Measurements from ENCODE around the gene VTI1A. TPM values are rescaled to one million over a fixed set of nuclear protein-coding genes. Genes with fewer than 3 reads are reported as not detected.

The VTI1A gene
- total and polyA plus RNA-seq, 2 experiments from 2014 or later = 26.8 to 31.0 TPM

DNA sequence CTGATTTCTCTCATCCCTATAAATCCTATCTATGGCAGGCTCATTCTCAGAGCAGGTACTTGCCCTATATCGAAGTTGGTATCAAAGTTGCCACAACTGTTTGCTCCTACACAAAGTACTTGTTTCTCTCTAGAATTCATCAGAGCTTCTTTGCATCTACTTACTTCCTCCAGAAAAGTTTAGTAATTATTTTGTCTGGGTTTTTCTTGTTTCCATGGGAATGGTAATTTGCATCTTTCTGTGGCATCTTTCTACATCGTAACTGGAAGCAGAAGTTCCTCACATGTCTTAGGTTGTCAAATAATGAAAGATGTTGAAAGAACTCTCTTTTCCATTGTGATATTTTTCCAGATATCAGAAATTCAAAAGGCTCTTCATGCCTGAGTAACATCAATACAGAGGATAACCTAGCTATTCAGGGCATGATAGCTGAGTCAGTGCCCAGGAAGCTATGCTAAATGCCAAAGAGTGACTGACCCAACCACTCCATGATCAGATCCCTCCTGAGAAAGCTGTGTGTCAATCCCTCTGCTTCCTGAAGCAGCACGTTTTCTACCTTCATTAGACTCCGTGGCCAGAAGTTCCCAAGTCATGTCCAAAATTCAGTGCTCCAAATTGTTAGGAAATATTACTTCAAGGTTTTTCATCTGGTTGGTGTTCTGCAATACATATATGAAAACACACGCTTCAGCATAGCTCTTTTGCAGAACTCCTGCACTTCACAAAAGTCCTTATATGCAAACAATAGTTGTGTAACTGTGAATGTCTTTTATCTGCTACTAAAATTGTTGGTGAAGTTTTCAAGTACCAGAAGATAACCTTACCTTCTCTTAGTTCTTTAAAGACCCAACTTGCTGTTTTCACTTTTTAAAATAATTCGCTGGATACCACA, 216.5 kb downstream of the VTI1A start:
- no peaks in the 10 kb centered on the region for H3K9me2 ChIP-seq (ENCODE audit: insufficient read depth)
- no peaks in the 10 kb centered on the region for H3K36me3 ChIP-seq (ENCODE audit: insufficient read depth)
- no peak overlapping the region for H3K4me3 Mint-ChIP-seq
- H3K27ac ChIP-seq (ENCODE audit: low read depth) = no peak overlapping the region
- peaks cover 13% of the 10 kb centered on the region for H3K4me1 Mint-ChIP-seq
- no peaks in the 10 kb centered on the region for H3K27me3 ChIP-seq (ENCODE audit: insufficient read depth)
- DNase-seq (ENCODE audit: low spot score) = no peak
- H3K27me3 Mint-ChIP-seq (ENCODE audit: insufficient read depth, low read depth, poor library complexity) = no peaks in the 10 kb centered on the region
- H3K36me3 Mint-ChIP-seq (ENCODE audit: low read depth) = peaks cover 11% of the 10 kb centered on the region; the same call in 2 of the 3 replicates
- no peak for TF ChIP-seq POLR2AphosphoS5 (IDR thresholded peaks at IDR 0.05; ENCODE audit: low read depth)
- no peak for TF ChIP-seq ZNF331 (CRISPR knock-in tag; IDR thresholded peaks at IDR 0.05; ENCODE audit: low read depth)
- TF ChIP-seq STAT1 (IDR thresholded peaks at IDR 0.05; ENCODE audit: unreplicated experiment) = no peak
- TF ChIP-seq JUNB (IDR thresholded peaks at IDR 0.05; ENCODE audit: unreplicated experiment) = no peak
- no peaks in the 10 kb centered on the region for H4K20me1 ChIP-seq (replicated peaks; ENCODE audit: insufficient read depth)
- no peak overlapping the region for H3K27ac Mint-ChIP-seq
- no peak overlapping the region for H2AFZ ChIP-seq
- no peaks in the 10 kb centered on the region for H3F3A ChIP-seq (replicated peaks; ENCODE audit: low read depth)
- peaks cover 10% of the 10 kb centered on the region; the same call in 1 of the 2 replicates for H3K4me1 ChIP-seq (ENCODE audit: insufficient read depth)
- ATAC-seq = no peak
- H3K9me3 Mint-ChIP-seq = peaks cover 9% of the 10 kb centered on the region; the same call in 2 of the 3 replicates
- no peak overlapping the region for H3K4me2 ChIP-seq
- no peaks in the 10 kb centered on the region for H3K79me2 ChIP-seq (replicated peaks; ENCODE audit: insufficient read depth)
- H3K4me3 ChIP-seq = no peak overlapping the region

DNA sequence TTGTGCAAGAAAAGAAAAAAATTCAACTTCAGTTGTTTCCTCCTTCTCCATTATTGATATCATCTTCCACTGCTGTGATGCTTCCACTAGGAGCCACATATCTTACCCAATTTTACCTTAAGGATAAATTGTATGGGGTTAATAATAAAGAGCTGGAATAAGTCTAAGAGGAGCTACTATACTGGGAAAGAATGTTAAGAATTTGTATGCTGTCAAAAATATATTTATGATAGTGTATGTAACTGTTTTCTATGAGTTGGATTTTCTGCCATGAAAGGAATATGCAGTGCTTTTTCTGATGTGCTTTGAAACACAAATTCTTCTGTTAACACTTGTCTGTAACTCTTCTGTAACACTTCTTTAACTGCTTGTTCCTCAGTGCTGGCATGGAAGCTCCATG, 219.1 kb downstream of the VTI1A start:
- peaks cover 11% of the 10 kb centered on the region; the same call in 2 of the 3 replicates for H3K36me3 Mint-ChIP-seq (ENCODE audit: low read depth)
- TF ChIP-seq POLR2AphosphoS5 (IDR thresholded peaks at IDR 0.05; ENCODE audit: low read depth) (no peak), NANOG (IDR thresholded peaks at IDR 0.05; ENCODE audit: borderline replicate concordance) (no peak), JUNB (IDR thresholded peaks at IDR 0.05; ENCODE audit: unreplicated experiment) (no peak), STAT1 (IDR thresholded peaks at IDR 0.05; ENCODE audit: unreplicated experiment) (no peak), ZNF331 (CRISPR knock-in tag; IDR thresholded peaks at IDR 0.05; ENCODE audit: low read depth) (no peak), EZH2phosphoT487 (IDR thresholded peaks at IDR 0.05; ENCODE audit: unreplicated experiment) (no peak), CREB1 (CRISPR knock-in tag; IDR thresholded peaks at IDR 0.05; ENCODE audit: low read depth) (no peak)
- TF ChIP-seq, protein P1, sequence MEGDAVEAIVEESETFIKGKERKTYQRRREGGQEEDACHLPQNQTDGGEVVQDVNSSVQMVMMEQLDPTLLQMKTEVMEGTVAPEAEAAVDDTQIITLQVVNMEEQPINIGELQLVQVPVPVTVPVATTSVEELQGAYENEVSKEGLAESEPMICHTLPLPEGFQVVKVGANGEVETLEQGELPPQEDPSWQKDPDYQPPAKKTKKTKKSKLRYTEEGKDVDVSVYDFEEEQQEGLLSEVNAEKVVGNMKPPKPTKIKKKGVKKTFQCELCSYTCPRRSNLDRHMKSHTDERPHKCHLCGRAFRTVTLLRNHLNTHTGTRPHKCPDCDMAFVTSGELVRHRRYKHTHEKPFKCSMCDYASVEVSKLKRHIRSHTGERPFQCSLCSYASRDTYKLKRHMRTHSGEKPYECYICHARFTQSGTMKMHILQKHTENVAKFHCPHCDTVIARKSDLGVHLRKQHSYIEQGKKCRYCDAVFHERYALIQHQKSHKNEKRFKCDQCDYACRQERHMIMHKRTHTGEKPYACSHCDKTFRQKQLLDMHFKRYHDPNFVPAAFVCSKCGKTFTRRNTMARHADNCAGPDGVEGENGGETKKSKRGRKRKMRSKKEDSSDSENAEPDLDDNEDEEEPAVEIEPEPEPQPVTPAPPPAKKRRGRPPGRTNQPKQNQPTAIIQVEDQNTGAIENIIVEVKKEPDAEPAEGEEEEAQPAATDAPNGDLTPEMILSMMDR (conservative IDR thresholded peaks at IDR 0.05; ENCODE audit: low read depth in 2 of 2) = no peak
- TF ChIP-seq, protein P2, sequence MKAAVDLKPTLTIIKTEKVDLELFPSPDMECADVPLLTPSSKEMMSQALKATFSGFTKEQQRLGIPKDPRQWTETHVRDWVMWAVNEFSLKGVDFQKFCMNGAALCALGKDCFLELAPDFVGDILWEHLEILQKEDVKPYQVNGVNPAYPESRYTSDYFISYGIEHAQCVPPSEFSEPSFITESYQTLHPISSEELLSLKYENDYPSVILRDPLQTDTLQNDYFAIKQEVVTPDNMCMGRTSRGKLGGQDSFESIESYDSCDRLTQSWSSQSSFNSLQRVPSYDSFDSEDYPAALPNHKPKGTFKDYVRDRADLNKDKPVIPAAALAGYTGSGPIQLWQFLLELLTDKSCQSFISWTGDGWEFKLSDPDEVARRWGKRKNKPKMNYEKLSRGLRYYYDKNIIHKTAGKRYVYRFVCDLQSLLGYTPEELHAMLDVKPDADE (IDR thresholded peaks at IDR 0.05) = no peak
- TF ChIP-seq, protein P3, sequence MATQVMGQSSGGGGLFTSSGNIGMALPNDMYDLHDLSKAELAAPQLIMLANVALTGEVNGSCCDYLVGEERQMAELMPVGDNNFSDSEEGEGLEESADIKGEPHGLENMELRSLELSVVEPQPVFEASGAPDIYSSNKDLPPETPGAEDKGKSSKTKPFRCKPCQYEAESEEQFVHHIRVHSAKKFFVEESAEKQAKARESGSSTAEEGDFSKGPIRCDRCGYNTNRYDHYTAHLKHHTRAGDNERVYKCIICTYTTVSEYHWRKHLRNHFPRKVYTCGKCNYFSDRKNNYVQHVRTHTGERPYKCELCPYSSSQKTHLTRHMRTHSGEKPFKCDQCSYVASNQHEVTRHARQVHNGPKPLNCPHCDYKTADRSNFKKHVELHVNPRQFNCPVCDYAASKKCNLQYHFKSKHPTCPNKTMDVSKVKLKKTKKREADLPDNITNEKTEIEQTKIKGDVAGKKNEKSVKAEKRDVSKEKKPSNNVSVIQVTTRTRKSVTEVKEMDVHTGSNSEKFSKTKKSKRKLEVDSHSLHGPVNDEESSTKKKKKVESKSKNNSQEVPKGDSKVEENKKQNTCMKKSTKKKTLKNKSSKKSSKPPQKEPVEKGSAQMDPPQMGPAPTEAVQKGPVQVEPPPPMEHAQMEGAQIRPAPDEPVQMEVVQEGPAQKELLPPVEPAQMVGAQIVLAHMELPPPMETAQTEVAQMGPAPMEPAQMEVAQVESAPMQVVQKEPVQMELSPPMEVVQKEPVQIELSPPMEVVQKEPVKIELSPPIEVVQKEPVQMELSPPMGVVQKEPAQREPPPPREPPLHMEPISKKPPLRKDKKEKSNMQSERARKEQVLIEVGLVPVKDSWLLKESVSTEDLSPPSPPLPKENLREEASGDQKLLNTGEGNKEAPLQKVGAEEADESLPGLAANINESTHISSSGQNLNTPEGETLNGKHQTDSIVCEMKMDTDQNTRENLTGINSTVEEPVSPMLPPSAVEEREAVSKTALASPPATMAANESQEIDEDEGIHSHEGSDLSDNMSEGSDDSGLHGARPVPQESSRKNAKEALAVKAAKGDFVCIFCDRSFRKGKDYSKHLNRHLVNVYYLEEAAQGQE (IDR thresholded peaks at IDR 0.05; ENCODE audit: unreplicated experiment) = no peak

More for the DNA sequence above, 219.1 kb downstream of the VTI1A start:
- peaks cover 26% of the 10 kb centered on the region for H3K4me1 Mint-ChIP-seq
- H3K79me2 ChIP-seq (replicated peaks; ENCODE audit: insufficient read depth) = no peaks in the 10 kb centered on the region
- no peak overlapping the region for H2AFZ ChIP-seq
- H3K27me3 Mint-ChIP-seq (ENCODE audit: insufficient read depth, low read depth, poor library complexity) = no peaks in the 10 kb centered on the region
- H3K4me2 ChIP-seq = no peak overlapping the region
- H3K27me3 ChIP-seq (ENCODE audit: insufficient read depth) = no peaks in the 10 kb centered on the region
- H3K27ac Mint-ChIP-seq = no peak overlapping the region
- peaks cover 9% of the 10 kb centered on the region; the same call in 2 of the 3 replicates for H3K9me3 Mint-ChIP-seq
- H3K9me2 ChIP-seq (ENCODE audit: insufficient read depth) = no peaks in the 10 kb centered on the region
- no peaks in the 10 kb centered on the region for H3F3A ChIP-seq (replicated peaks; ENCODE audit: low read depth)
- no peak overlapping the region for H3K4me3 ChIP-seq
- peaks cover 26% of the 10 kb centered on the region for H3K4me1 ChIP-seq (ENCODE audit: insufficient read depth)
- no peaks in the 10 kb centered on the region for H3K36me3 ChIP-seq (ENCODE audit: insufficient read depth)
- no peak overlapping the region for H3K4me3 Mint-ChIP-seq
- no peak for DNase-seq (ENCODE audit: low spot score)
- H3K27ac ChIP-seq (ENCODE audit: low read depth) = no peak overlapping the region
- ATAC-seq = no peak
- no peaks in the 10 kb centered on the region for H4K20me1 ChIP-seq (replicated peaks; ENCODE audit: insufficient read depth)
